Naive thymus-derived CD8-positive, alpha-beta T cell (primary cell): ENCODE data around the gene MED8. TPM values are rescaled to one million over a fixed set of nuclear protein-coding genes. Genes with fewer than 3 reads are reported as not detected.
A peak's percentile ranks its signal among the peaks of the same experiment; 100 is the strongest.

Experiments used
- ATAC-seq, 2 donors: fragments of 150-1000 bp; cut with Tn5 transposase in 1 of 2; sonication (Bioruptor Pico), chemical (Tn5 transposase) in 1 of 2; 1 replicate in 1 of 2; 2 replicates in 1 of 2; pipeline ENCODE4 v1.10.0; 2021; ENCODE audit warnings: mild to moderate bottlenecking in 2 of 2, moderate library complexity in 2 of 2
- POLR2A ChIA-PET: fragments of 350-600 bp; sonication (Branson Sonifier 250); formaldehyde crosslinking; loops from one replicate; lab custom pipeline; 2021; ENCODE audit warnings: antibody characterized with exemption; lab: Charles Lee
- DNase-seq, 10 donors: peaks; one replicate each; pipeline versions ENCODE4 v3.0.0 to v3.0.0-alpha.2; 2020 to 2022
- H3K27ac Mint-ChIP-seq, 10 donors: one replicate each; pipeline ENCODE4 v1.8.0; 2020 to 2022; ENCODE audit warnings: mild to moderate bottlenecking in 10 of 10, mixed read lengths in 10 of 10, moderate library complexity in 4 of 10, inconsistent platforms in 1 of 10
- H3K27me3 Mint-ChIP-seq, 5 donors: one replicate each; pipeline ENCODE4 v1.8.0; 2021 to 2022; ENCODE audit warnings: mixed read lengths in 5 of 5
- H3K36me3 Mint-ChIP-seq, 3 donors: one replicate each; pipeline ENCODE4 v1.8.0; 2020 to 2022; ENCODE audit warnings: mixed read lengths in 3 of 3, mild to moderate bottlenecking in 2 of 3, inconsistent platforms in 1 of 3
- H3K4me1 Mint-ChIP-seq, 4 donors: one replicate each; pipeline ENCODE4 v1.8.0; 2021 to 2022; ENCODE audit warnings: mixed read lengths in 4 of 4
- H3K4me3 Mint-ChIP-seq, 10 donors: one replicate each; pipeline ENCODE4 v1.8.0; 2020 to 2022; ENCODE audit warnings: mild to moderate bottlenecking in 10 of 10, mixed read lengths in 10 of 10, moderate library complexity in 6 of 10, inconsistent platforms in 1 of 10
- H3K9me3 Mint-ChIP-seq, 9 donors: one replicate each; pipeline ENCODE4 v1.8.0; 2020 to 2022; ENCODE audit warnings: mixed read lengths in 9 of 9, mild to moderate bottlenecking in 3 of 9, inconsistent platforms in 1 of 9, moderate library complexity in 1 of 9
- polyA plus RNA-seq, 3 donors: library from polyadenylated mRNA; unstranded; fragments of 300-500 nt; fragmentation: Illumina TruSeq; gene quantifications; one replicate each; pipeline ENCODE4 v1.2.3, GENCODE V29; 2021
- total RNA-seq, 8 experiments: library from RNA in 2 of 8; stranded (reverse) in 2 of 8; gene quantifications; one replicate each; pipeline ENCODE4 v1.2.3 and lab custom pipeline; 2021 to 2026

The MED8 gene
- total and polyA plus RNA-seq, 5 experiments from 2014 or later = 16.8 to 34.7 (median 29.8) TPM

DNA sequence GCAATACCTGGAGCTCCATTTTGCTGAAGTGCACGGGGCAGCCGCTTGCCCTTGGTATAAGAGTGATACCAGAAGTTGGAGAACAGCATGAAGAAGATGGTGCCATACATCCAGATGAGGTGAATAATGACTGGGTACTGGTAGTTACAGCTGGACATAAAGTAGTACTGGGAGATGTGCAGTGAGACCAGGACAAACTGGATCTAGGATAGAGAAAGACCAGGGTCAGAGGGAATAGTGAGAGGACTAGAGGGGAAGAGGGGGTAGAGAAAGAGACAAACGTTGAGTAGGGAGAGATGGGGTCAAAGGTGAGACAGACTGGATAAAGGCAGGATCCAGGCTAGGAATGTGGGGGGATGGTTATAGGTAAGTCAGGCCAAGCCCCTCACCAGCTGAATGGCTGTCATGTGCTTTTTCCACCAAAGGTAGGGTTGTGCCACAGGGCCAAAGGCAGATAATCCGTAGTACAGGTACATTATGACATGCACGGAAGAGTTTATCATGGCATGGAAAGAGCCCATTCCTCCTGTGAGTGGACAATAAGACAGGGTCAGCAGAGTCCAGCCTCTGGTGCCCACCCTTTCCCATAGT is 25.6 kb downstream of the MED8 start:
- H3K4me1 Mint-ChIP-seq = peaks cover 27 to 46% (median 34%) of the 10 kb centered on the region in 4 donors
- H3K36me3 Mint-ChIP-seq = peaks cover 0 to 45% (median 8%) of the 10 kb centered on the region in 3 donors
- H3K27ac Mint-ChIP-seq = peak overlapping the region in 5 of 10 donors; percentile 29 to 79 (median 54)

DNA sequence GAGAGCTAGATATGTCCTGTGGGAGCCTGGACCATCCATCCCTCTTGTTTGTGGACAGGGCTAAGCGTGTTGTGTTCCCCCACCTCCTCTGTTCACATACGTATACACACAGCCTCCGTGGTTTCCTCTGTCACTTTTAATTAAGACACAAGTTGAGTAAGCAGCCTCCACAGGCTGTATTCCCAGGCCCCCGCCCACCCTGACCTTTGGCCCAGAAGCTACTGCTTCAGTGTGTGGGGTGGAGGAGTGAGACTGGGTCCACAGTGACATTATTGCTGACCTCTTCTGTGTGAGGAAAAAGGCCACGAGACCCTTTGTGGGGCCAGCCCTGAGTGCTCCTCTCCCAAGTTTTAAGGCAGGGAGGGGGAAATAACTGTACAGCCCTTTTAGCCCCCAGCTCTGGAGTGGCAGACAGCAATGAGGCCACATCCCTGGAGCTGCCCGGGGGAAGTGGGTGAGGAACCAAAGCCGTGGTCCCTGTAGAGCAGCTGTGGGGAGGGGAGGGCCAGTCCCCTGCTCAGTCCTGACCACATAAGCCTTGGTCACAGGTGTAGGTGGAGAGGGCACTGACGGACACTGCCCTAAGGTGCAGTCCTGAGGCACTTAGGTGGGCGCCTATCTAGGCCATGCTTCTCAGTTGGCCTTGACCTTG is 26.2 kb downstream of the MED8 start:
- no peak for ATAC-seq
- no peaks in the 10 kb centered on the region for H3K9me3 Mint-ChIP-seq
- no peak for DNase-seq
- peak overlapping the region in 5 of 10 donors; percentile 12 to 64 (median 41) for H3K27ac Mint-ChIP-seq
- H3K4me3 Mint-ChIP-seq = no peak overlapping the region
- POLR2A ChIA-PET = no interaction called here
- no peaks in the 10 kb centered on the region for H3K27me3 Mint-ChIP-seq
- H3K4me1 Mint-ChIP-seq = peaks cover 26 to 42% (median 32%) of the 10 kb centered on the region in 4 donors
- peaks cover 0 to 45% (median 8%) of the 10 kb centered on the region in 3 donors for H3K36me3 Mint-ChIP-seq

More for the DNA sequence above, 25.6 kb downstream of the MED8 start:
- H3K27me3 Mint-ChIP-seq = no peaks in the 10 kb centered on the region
- H3K4me3 Mint-ChIP-seq = no peak overlapping the region
- DNase-seq (no peak), ATAC-seq (no peak)
- no peaks in the 10 kb centered on the region for H3K9me3 Mint-ChIP-seq
- POLR2A ChIA-PET = no interaction called here

GRCh38 chr1:43360616-43361015 is 29.0 kb downstream of the MED8 start:
- Mint-ChIP-seq H3K4me1 (peaks cover 15 to 33% (median 21%) of the 10 kb centered on the region in 4 donors), H3K9me3 (no peaks in the 10 kb centered on the region), H3K36me3 (peaks cover 0 to 41% (median 8%) of the 10 kb centered on the region in 3 donors), H3K27me3 (no peaks in the 10 kb centered on the region), H3K27ac (no peak overlapping the region), H3K4me3 (peak overlapping the region in 4 of 10 donors; percentile 42 to 70 (median 46))
- no peak for DNase-seq
- ATAC-seq = no peak
- POLR2A ChIA-PET = interaction anchor here (0.9 kb wide), 1 partner anchor 9 kb away, joined by 3 read pairs; no protein-coding TSS in a partner anchor

GRCh38 chr1:43359696-43360095 is 29.9 kb downstream of the MED8 start:
- H3K4me1 Mint-ChIP-seq = peaks cover 9 to 26% (median 16%) of the 10 kb centered on the region in 4 donors
- H3K9me3 Mint-ChIP-seq = no peaks in the 10 kb centered on the region
- DNase-seq (no peak), ATAC-seq (no peak)
- POLR2A ChIA-PET = interaction anchor here (1.4 to 2.6 kb wide), 3 partner anchors 9 to 30 kb away, joined by 3 to 20 read pairs (median 8); partner anchors contain the start of genes ELOVL1, MED8 and SZT2
- no peaks in the 10 kb centered on the region for H3K27me3 Mint-ChIP-seq
- peaks cover 0 to 33% (median 8%) of the 10 kb centered on the region in 3 donors for H3K36me3 Mint-ChIP-seq
- peak overlapping the region; percentile 49 to 97 (median 72) for H3K4me3 Mint-ChIP-seq
- peak overlapping the region in 4 of 10 donors; percentile 5 to 35 (median 22) for H3K27ac Mint-ChIP-seq

GRCh38 chr1:43358746-43359693 is 30.6 kb downstream of the MED8 start, which contains the start of gene CDC20:
Gene CDC20, plus strand, starts transcription at chr1:43358981. Its CDS starts 235 bp downstream, at chr1:43359216.
- Mint-ChIP-seq H3K4me3 (peak within 1 kb of the TSS; percentile 80 to 97 (median 89)), H3K27me3 (no peaks in the 10 kb centered on the region), H3K27ac (peak within 1 kb of the TSS; percentile 66 to 95 (median 88)), H3K36me3 (peaks cover 0 to 26% (median 2%) of the 10 kb centered on the region in 3 donors), H3K4me1 (peaks cover 9 to 26% (median 17%) of the 10 kb centered on the region in 4 donors), H3K9me3 (no peaks in the 10 kb centered on the region)
- ATAC-seq (peak; percentile 99), DNase-seq (peak; percentile 94 to 98 (median 96))
- POLR2A ChIA-PET = interaction anchor here (0.8 to 2.6 kb wide), 8 partner anchors 9 to 291 kb away, joined by 3 to 20 read pairs (median 4); partner anchors contain the start of genes CFAP57, EBNA1BP2, ELOVL1 and MED8

- H3K36me3 Mint-ChIP-seq = peaks cover 0 to 18% (median 0%) of the 10 kb centered on the region in 3 donors
- POLR2A ChIA-PET = interaction anchor here (0.8 to 2.6 kb wide), 10 partner anchors 10 to 592 kb away, joined by 3 to 20 read pairs (median 3); partner anchors contain the start of genes C1orf50, CFAP57, EBNA1BP2 and ELOVL1
Measured at GRCh38 chr1:43358121-43358745, 31.4 kb downstream of the MED8 start.

DNA sequence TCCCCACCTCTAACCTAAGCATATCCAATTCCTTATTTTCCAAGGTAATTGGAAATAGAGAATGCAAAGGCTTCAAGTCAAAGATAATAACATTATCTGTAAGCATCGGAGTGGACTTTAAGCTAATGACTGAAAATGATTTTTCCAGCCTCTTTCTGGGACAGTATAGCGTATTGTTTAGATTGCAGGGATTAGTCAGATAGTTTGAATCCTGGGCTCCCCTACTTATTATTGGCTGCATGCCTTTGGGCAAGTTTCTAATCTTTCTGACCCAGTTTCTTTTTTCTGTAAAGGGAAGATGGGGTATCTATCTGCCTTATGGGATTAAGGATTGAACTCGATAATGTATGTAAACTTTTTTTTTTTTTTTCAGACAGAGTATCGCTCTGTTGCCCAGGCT is 32.3 kb downstream of the MED8 start:
- Mint-ChIP-seq H3K27ac (no peak overlapping the region), H3K9me3 (no peaks in the 10 kb centered on the region), H3K36me3 (peaks cover 0 to 9% (median 0%) of the 10 kb centered on the region in 3 donors), H3K4me1 (peaks cover 11 to 26% (median 16%) of the 10 kb centered on the region in 4 donors), H3K27me3 (no peaks in the 10 kb centered on the region), H3K4me3 (peak overlapping the region in 4 of 10 donors; percentile 6 to 50 (median 34))
- DNase-seq = no peak
- POLR2A ChIA-PET = interaction anchor here (0.9 kb wide), 1 partner anchor 130 kb away, joined by 3 read pairs; no protein-coding TSS in a partner anchor
- ATAC-seq = no peak

More at GRCh38 chr1:43358121-43358745, 31.4 kb downstream of the MED8 start:
- no peak for ATAC-seq
- peak in 3 of 10 donors; percentile 12 to 15 (median 14) for DNase-seq
- Mint-ChIP-seq H3K4me3 (peak overlapping the region; percentile 80 to 97 (median 89)), H3K9me3 (no peaks in the 10 kb centered on the region), H3K4me1 (peaks cover 5 to 26% (median 16%) of the 10 kb centered on the region in 4 donors), H3K27ac (peak overlapping the region; percentile 66 to 95 (median 88)), H3K27me3 (no peaks in the 10 kb centered on the region)

GRCh38 chr1:43354936-43355335 is 34.7 kb downstream of the MED8 start:
- peak overlapping the region in 3 of 10 donors; percentile 22 to 65 (median 46) for H3K27ac Mint-ChIP-seq
- no peak for DNase-seq
- H3K4me3 Mint-ChIP-seq = no peak overlapping the region
- H3K9me3 Mint-ChIP-seq = no peaks in the 10 kb centered on the region
- ATAC-seq = no peak
- peaks cover 9 to 20% (median 18%) of the 10 kb centered on the region in 4 donors for H3K4me1 Mint-ChIP-seq
- POLR2A ChIA-PET = no interaction called here
- H3K36me3 Mint-ChIP-seq = no peaks in the 10 kb centered on the region
- no peaks in the 10 kb centered on the region for H3K27me3 Mint-ChIP-seq

DNA sequence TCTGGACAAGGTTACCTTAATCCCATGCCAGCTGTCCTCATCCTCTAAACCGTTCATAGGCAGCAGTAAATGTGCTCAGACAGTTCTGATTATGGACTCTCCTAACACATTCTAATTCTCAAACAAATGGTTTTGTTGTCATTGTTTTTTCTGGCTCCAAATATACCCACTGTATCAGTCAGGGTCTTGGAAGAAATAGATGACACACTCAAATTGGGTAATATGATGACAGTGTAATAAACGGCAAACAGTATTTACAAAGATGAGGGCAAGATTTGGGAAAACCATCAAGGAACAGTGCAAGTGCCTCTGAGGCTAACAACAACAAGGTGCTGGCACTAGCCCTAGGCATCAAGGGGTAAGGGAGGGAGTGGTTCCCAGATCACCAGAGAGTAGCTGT is 35.1 kb downstream of the MED8 start:
- no peak for ATAC-seq
- Mint-ChIP-seq H3K27ac (peak overlapping the region in 2 of 10 donors; percentile 46 to 53), H3K4me3 (no peak overlapping the region), H3K36me3 (no peaks in the 10 kb centered on the region), H3K27me3 (no peaks in the 10 kb centered on the region), H3K4me1 (peaks cover 12 to 22% (median 20%) of the 10 kb centered on the region in 4 donors), H3K9me3 (no peaks in the 10 kb centered on the region)
- POLR2A ChIA-PET = no interaction called here
- no peak for DNase-seq

DNA sequence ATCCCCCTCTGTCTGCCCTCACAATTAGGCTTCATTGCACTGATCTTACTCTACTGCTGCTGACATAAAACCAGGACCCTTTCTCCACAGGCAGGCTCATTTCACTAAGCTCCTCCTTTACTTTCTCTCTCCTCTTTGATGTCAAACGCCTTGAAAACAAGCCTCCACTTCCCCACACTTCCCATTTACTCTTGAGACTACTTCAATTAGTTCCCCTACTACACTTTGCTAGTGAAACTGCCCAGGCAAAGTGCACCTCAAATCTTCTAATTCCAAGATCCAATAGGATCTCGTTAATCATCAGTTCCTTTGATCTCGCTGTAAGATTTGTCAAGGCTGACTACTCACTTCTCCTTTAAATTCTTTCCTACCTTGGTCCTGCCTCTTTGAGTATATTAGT is 36.7 kb downstream of the MED8 start:
- Mint-ChIP-seq H3K9me3 (no peaks in the 10 kb centered on the region), H3K27me3 (no peaks in the 10 kb centered on the region), H3K4me1 (peaks cover 12 to 18% (median 12%) of the 10 kb centered on the region in 4 donors), H3K4me3 (no peak overlapping the region), H3K36me3 (no peaks in the 10 kb centered on the region), H3K27ac (peak overlapping the region in 5 of 10 donors; percentile 32 to 91 (median 68))
- DNase-seq (no peak), ATAC-seq (no peak)
- POLR2A ChIA-PET = interaction anchor here (1.8 kb wide), 1 partner anchor 14 kb away, joined by 4 read pairs; no protein-coding TSS in a partner anchor

GRCh38 chr1:43352351-43352705 is 37.3 kb downstream of the MED8 start:
- Mint-ChIP-seq H3K9me3 (no peaks in the 10 kb centered on the region), H3K36me3 (no peaks in the 10 kb centered on the region), H3K27me3 (no peaks in the 10 kb centered on the region), H3K4me1 (peaks cover 10 to 15% (median 11%) of the 10 kb centered on the region in 4 donors), H3K27ac (peak overlapping the region in 6 of 10 donors; percentile 9 to 82 (median 72)), H3K4me3 (no peak overlapping the region)
- no peak for DNase-seq
- ATAC-seq = no peak
- POLR2A ChIA-PET = interaction anchor here (1.8 kb wide), 1 partner anchor 15 kb away, joined by 4 read pairs; no protein-coding TSS in a partner anchor
